Measurements from ENCODE around the gene BPTF.
A peak's percentile ranks its signal among the peaks of the same experiment; 100 is the strongest.
"Not testable (repeated sequence)": the region's sequence is repeated elsewhere in the genome, so short reads cannot be mapped to it uniquely, and the experiment has no call there.

BPTF gene

GRCh38 chr17:67824735-67825626 is at the start of gene BPTF:
TSS of gene BPTF (plus strand) at chr17:67825503. CDS start at chr17:67825725, 222 bp downstream.
- peak; percentile 80 for DNase-seq

GRCh38 chr17:67779098-67779672 is 46.1 kb upstream of the BPTF start:
- no peak for DNase-seq

GRCh38 chr17:67784364-67785121 is 40.8 kb upstream of the BPTF start:
- peak; percentile 48 for DNase-seq

- no peak for DNase-seq
These were observed 40.2 kb upstream of the BPTF start for GRCh38 chr17:67785122-67785477.

GRCh38 chr17:67785504-67785903 is 39.8 kb upstream of the BPTF start:
- DNase-seq, result no peak

GRCh38 chr17:67800495-67800928 is 24.8 kb upstream of the BPTF start:
- DNase-seq, result no peak

- no peak for DNase-seq
These were observed 23.6 kb upstream of the BPTF start for GRCh38 chr17:67801626-67802175.

- no peak for DNase-seq
These were observed 14.8 kb upstream of the BPTF start for GRCh38 chr17:67810464-67810863.

- not testable (repeated sequence) for DNase-seq
These were observed 12.9 kb upstream of the BPTF start for GRCh38 chr17:67812380-67812779.

DNA sequence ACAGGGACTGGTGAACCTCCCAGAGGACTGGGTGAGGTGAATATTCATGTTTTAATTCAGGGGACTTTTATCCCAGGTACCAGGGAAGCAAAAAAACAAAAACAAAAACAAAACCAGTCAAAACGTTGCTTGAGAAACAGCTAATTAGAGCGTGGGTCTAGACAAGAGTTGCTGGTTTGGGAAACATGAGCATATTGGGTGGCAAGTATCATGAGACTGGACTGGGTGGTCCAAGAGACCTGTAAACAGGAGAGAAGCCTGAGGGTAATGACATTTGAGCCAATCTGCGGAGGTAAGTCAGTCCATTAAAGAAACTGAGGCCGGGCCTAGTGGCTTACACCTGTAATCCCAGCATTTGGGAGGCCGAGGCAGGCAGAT is 11.5 kb upstream of the BPTF start:
- no peak for DNase-seq

GRCh38 chr17:67818110-67819002 is 6.9 kb upstream of the BPTF start:
- DNase-seq, result no peak

DNA sequence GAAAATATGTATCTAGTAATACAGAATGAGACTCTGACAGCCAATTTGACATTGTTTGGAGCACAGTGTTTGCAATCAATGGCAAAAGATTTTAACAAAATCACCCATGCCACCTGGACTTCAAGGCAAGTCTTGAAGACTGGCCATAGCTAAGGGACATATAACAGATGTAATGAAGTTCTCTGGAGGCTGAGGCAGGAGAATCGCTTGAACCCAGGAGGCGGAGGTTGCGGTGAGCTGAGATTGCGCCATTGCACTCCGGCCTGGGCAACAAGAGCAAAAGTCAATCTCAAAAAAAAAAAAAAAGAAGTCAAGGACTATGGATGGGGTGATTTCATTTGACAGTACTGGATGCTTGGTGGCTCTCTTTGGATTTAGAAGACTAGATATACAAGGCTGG is 5.6 kb upstream of the BPTF start:
- DNase-seq, result no peak

GRCh38 chr17:67821871-67822367 is 3.4 kb upstream of the BPTF start:
- no peak for DNase-seq

DNA sequence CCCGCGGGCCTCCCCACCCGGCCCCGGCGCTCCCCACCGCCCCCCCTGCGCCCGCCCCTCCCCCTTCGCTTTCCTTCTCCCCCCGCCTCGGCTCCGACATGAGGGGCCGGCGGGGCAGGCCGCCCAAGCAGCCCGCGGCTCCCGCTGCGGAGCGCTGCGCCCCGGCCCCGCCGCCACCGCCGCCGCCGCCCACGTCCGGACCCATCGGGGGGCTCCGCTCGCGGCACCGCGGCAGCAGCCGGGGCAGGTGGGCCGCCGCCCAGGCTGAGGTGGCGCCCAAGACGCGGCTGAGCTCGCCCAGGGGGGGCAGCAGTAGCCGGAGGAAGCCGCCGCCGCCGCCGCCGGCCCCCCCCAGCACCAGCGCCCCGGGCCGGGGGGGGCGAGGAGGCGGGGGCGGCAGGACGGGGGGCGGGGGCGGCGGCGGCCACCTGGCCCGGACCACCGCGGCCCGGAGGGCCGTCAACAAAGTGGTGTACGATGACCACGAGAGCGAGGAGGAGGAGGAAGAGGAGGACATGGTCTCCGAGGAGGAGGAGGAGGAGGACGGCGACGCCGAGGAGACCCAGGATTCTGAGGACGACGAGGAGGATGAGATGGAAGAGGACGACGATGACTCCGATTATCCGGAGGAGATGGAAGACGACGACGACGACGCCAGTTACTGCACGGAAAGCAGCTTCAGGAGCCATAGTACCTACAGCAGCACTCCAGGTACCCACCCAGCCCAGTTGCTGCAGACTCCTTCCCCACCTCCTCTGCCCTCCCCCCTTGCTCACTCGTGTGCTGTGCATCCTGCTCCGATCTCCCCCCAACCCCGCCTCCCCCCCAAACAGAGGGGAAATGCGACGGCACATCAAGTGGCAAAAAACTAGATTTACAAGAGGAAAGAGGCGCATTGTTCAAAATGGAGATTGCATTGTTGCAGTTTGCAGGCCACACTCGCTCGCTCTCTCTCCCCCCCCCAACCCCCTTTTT is 611 bp downstream of the BPTF start:
- peak; percentile 45 for DNase-seq

DNA sequence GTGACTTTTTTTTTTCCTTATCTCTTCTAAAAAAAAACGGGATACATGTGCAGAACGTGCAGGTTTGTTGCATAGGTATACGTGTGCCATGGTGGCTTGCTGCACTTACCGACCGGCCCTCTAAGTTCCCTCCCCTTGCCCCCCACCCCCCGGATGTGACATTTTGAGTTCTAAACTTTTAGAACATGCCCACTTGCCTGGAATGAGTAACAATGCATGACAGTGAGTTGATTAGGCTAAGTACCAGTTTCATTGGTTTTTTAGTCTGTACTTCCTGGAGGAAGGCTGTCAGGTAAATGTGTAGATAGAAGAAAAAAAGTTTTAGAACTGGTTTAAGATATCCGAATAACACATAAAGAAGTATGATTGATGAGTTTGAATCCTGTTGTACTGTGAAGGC is 4.0 kb downstream of the BPTF start:
- DNase-seq, result no peak

- DNase-seq, result no peak
These were observed 5.1 kb downstream of the BPTF start for GRCh38 chr17:67830440-67830839.

DNA sequence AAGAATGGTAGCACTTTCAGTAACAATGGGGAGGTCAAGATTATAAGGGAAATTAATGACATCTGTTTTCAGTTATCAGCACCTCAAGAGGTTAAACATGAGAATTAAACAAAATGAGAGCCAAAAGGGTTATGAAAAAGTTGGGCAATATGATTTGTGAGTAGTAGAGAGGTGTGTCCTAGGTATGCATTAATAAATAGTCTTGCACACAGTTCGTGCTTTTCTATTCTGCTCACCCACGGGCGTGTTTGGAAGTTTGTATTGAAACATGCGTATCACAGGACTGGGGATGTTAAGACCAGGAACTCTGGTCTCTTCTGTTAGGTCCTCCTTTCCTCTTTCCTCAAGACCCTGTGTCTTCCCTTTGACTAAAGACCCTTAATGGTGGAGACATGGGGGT is 6.0 kb downstream of the BPTF start:
- DNase-seq, result no peak

GRCh38 chr17:67833134-67833533 is 7.8 kb downstream of the BPTF start:
- no peak for DNase-seq

DNA sequence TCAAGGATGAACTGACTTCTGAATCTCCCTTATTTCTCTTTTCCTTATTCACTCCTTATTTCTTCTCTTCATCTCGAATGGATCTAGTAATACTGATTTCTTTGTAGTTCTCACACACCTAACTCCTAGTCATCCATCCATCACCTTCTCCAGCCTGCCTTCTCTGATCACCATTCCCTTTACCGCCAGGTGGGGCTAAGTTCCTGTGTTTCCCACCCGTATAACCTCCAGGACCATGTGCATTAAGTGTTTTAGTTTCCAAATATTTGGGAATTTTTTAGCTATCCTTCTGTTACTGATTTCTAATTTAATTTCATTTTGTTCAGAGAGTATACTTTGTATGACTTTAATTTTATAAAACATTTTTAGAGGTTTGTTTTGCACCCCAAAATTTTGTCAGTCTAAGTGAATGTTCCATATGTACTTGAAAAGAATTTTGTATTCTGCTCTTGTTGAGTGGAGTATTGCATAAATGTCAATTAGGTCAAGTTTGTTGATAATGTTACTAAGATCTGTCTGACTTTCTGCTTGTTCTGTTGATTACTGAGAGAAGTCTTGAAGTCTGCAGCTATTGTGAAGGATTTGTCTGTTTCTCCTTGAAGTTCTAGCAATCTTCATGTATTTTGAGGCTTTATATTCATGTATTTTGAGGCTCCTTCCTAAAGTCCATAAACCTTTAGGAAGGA is 8.8 kb downstream of the BPTF start:
- DNase-seq, result no peak

- no peak for DNase-seq
These were observed 9.3 kb downstream of the BPTF start for GRCh38 chr17:67834634-67835033.
